ENCODE measurements around the gene PRKAB1. TPM values are rescaled to one million over a fixed set of nuclear protein-coding genes. Genes with fewer than 3 reads are reported as not detected.

The PRKAB1 gene
- total RNA-seq, 1 experiment from 2014 or later: 25.0 TPM

DNA sequence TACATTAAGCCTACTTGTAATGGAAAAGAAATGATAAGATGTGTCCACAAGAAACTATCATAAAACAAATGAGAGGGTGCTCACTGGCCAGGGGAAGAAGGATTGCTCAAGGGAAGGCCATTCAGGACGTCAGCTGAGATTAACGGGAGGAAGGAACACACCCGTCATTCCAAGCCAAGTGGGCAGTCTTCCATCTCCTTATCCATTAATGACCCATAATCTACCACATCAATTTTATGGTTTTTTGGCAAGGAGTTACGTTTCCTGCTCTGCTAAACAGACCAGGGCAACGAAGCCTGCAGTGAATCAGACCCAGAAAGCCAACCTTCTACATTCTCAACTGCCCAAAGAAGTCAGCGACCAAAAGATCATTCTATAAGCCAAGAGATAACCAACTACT lies 25.1 kb downstream of the PRKAB1 start:
- no peak for TF ChIP-seq POLR2AphosphoS5 (IDR thresholded peaks at IDR 0.05; ENCODE audit: low read depth, low read length)
- TF ChIP-seq, protein P1, sequence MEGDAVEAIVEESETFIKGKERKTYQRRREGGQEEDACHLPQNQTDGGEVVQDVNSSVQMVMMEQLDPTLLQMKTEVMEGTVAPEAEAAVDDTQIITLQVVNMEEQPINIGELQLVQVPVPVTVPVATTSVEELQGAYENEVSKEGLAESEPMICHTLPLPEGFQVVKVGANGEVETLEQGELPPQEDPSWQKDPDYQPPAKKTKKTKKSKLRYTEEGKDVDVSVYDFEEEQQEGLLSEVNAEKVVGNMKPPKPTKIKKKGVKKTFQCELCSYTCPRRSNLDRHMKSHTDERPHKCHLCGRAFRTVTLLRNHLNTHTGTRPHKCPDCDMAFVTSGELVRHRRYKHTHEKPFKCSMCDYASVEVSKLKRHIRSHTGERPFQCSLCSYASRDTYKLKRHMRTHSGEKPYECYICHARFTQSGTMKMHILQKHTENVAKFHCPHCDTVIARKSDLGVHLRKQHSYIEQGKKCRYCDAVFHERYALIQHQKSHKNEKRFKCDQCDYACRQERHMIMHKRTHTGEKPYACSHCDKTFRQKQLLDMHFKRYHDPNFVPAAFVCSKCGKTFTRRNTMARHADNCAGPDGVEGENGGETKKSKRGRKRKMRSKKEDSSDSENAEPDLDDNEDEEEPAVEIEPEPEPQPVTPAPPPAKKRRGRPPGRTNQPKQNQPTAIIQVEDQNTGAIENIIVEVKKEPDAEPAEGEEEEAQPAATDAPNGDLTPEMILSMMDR (IDR thresholded peaks at IDR 0.05 in 2 of 3, conservative IDR thresholded peaks at IDR 0.05 in 1 of 3; ENCODE audit: borderline replicate concordance in 1 of 3, insufficient read depth in 1 of 3, low read depth in 2 of 3, low read length in 2 of 3): no peak
- TF ChIP-seq POLR2A (IDR thresholded peaks at IDR 0.05; ENCODE audit: borderline replicate concordance, extremely low read depth, insufficient read depth, insufficient read length): no peak
- no peak for TF ChIP-seq CBX3 (IDR thresholded peaks at IDR 0.05; ENCODE audit: low read depth)
- TF ChIP-seq CEBPB (IDR thresholded peaks at IDR 0.05; ENCODE audit: low read depth): no peak
- TF ChIP-seq, protein P2, sequence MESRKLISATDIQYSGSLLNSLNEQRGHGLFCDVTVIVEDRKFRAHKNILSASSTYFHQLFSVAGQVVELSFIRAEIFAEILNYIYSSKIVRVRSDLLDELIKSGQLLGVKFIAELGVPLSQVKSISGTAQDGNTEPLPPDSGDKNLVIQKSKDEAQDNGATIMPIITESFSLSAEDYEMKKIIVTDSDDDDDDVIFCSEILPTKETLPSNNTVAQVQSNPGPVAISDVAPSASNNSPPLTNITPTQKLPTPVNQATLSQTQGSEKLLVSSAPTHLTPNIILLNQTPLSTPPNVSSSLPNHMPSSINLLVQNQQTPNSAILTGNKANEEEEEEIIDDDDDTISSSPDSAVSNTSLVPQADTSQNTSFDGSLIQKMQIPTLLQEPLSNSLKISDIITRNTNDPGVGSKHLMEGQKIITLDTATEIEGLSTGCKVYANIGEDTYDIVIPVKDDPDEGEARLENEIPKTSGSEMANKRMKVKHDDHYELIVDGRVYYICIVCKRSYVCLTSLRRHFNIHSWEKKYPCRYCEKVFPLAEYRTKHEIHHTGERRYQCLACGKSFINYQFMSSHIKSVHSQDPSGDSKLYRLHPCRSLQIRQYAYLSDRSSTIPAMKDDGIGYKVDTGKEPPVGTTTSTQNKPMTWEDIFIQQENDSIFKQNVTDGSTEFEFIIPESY (IDR thresholded peaks at IDR 0.05; ENCODE audit: extremely low read depth, insufficient replicate concordance, low read length): no peak
- TF ChIP-seq, protein P3, sequence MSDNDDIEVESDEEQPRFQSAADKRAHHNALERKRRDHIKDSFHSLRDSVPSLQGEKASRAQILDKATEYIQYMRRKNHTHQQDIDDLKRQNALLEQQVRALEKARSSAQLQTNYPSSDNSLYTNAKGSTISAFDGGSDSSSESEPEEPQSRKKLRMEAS (IDR thresholded peaks at IDR 0.05): no peak
- TF ChIP-seq EZH2phosphoT487 (IDR thresholded peaks at IDR 0.05; ENCODE audit: borderline replicate concordance): no peak
- H2AFZ ChIP-seq (ENCODE audit: low read depth, low read length, poor library complexity, severe bottlenecking): no peak overlapping the region
- POLR2A ChIA-PET: no interaction called here
- no peaks in the 10 kb centered on the region for H3K79me2 ChIP-seq (ENCODE audit: insufficient read depth, low read length)
- H3K4me1 ChIP-seq (ENCODE audit: control insufficient read depth in 1 of 2, insufficient read depth in 2 of 2, low read length in 2 of 2): no peaks in the 10 kb centered on the region
- no peak overlapping the region for H3K4me3 ChIP-seq (replicated peaks in 1 of 2; ENCODE audit: low read depth in 1 of 2, low read length in 2 of 2)
- H3K27ac ChIP-seq (ENCODE audit: low read depth, low read length): no peak overlapping the region
- ATAC-seq (no peak), DNase-seq (ENCODE audit: low read depth, low spot score) (no peak)
- no peaks in the 10 kb centered on the region for H4K20me1 ChIP-seq (ENCODE audit: insufficient read depth)
- H3K4me2 ChIP-seq (ENCODE audit: low read length): no peak overlapping the region
- BruUV-seq (replicated peaks): no TSS peak
- H3K9me3 ChIP-seq (ENCODE audit: control insufficient read depth in 1 of 2, insufficient read depth in 1 of 2, low read depth in 1 of 2, low read length in 2 of 2): no peaks in the 10 kb centered on the region
- no peak overlapping the region for H3K9ac ChIP-seq (ENCODE audit: low read length)
- H3K27me3 ChIP-seq (ENCODE audit: insufficient read depth, low read length): no peaks in the 10 kb centered on the region
- no peaks in the 10 kb centered on the region for H3K9me2 ChIP-seq (ENCODE audit: insufficient read depth)
- H3K36me3 ChIP-seq (ENCODE audit: control insufficient read depth in 1 of 2, insufficient read depth in 2 of 2, low read length in 2 of 2): peaks cover 10 to 18% of the 10 kb centered on the region in 2 experiments; a peak in 3 of 4 replicates
- intact Hi-C loops (cut with micrococcal nuclease): no loop called here
- RAD21 ChIA-PET (ENCODE audit: low non-redundant PET in 1 of 2, low total read pairs in 2 of 2, uncharacterized antibody in 2 of 2, unreplicated experiment in 2 of 2): no interaction called here
- CTCF ChIA-PET: no interaction called here

All from HCT116 (cell line).